H1 (cell line): ENCODE measurements around the gene ITGA8. TPM values are rescaled to one million over a fixed set of nuclear protein-coding genes. Genes with fewer than 3 reads are reported as not detected.

Experiments
- CHD2 ChIP-seq: IDR thresholded peaks from 2 replicates; pipeline ENCODE4 v1.6.1; 2012; ENCODE audit warnings: low read length, improper control_type of control experiment
- GTF2F1 ChIP-seq: IDR thresholded peaks from 2 replicates; pipeline ENCODE4 v1.6.1; 2012; ENCODE audit warnings: low read depth, low read length, improper control_type of control experiment, borderline replicate concordance
- SIX5 ChIP-seq: IDR thresholded peaks from 2 replicates; pipeline ENCODE4 v1.6.1; 2011; ENCODE audit warnings: mild to moderate bottlenecking, low read depth, low read length
- USF2 ChIP-seq: IDR thresholded peaks from 2 replicates; pipeline ENCODE4 v1.6.1; 2011; ENCODE audit warnings: low read length, improper control_type of control experiment
- polyA plus RNA-seq, 7 experiments: library from polyadenylated mRNA; depleted of rRNA in 3 of 7; stranded (reverse) in 5 of 7; unstranded in 2 of 7; fragments of >200 nt in 5 of 7; fragments of 200-250 nt in 2 of 7; gene quantifications; 1 replicate in 5 of 7; 2 replicates in 1 of 7; 4 replicates in 1 of 7; pipeline versions ENCODE4 v1.2.1 to v1.2.3, GENCODE V29; 2011 to 2013; ENCODE audit warnings: missing spikeins in 2 of 7, mixed read lengths in 2 of 7
- total RNA-seq: library from RNA; stranded (reverse); fragmentation: NEBNext Ultra II Directional; extraction: Animal tissue kit (Norgen Biotek cat#: 25700); gene quantifications from 2 replicates; pipeline ENCODE4 v1.2.1, GENCODE V29; 2021
- TF ChIP-seq, protein P1 (sequence below): fragments of 300-600 bp; sonication (generic); IDR thresholded peaks from 2 replicates; pipeline ENCODE4 v1.7.1; 2012; ENCODE audit warnings: low read length, moderate library complexity, mild to moderate bottlenecking, inconsistent platforms; ENCODE audit not compliant: insufficient replicate concordance

The ITGA8 gene
- total and polyA plus RNA-seq, 2 of the 8 experiments (the other 6 are each of a cell fraction or from before 2014, with no cell fraction given), result not detected

GRCh38 chr10:15588151-15588550 is 131.6 kb downstream of the ITGA8 start (continued):
- no peak for TF ChIP-seq USF2
- TF ChIP-seq GTF2F1, result no peak
- no peak for TF ChIP-seq CHD2
- TF ChIP-seq, protein P1, sequence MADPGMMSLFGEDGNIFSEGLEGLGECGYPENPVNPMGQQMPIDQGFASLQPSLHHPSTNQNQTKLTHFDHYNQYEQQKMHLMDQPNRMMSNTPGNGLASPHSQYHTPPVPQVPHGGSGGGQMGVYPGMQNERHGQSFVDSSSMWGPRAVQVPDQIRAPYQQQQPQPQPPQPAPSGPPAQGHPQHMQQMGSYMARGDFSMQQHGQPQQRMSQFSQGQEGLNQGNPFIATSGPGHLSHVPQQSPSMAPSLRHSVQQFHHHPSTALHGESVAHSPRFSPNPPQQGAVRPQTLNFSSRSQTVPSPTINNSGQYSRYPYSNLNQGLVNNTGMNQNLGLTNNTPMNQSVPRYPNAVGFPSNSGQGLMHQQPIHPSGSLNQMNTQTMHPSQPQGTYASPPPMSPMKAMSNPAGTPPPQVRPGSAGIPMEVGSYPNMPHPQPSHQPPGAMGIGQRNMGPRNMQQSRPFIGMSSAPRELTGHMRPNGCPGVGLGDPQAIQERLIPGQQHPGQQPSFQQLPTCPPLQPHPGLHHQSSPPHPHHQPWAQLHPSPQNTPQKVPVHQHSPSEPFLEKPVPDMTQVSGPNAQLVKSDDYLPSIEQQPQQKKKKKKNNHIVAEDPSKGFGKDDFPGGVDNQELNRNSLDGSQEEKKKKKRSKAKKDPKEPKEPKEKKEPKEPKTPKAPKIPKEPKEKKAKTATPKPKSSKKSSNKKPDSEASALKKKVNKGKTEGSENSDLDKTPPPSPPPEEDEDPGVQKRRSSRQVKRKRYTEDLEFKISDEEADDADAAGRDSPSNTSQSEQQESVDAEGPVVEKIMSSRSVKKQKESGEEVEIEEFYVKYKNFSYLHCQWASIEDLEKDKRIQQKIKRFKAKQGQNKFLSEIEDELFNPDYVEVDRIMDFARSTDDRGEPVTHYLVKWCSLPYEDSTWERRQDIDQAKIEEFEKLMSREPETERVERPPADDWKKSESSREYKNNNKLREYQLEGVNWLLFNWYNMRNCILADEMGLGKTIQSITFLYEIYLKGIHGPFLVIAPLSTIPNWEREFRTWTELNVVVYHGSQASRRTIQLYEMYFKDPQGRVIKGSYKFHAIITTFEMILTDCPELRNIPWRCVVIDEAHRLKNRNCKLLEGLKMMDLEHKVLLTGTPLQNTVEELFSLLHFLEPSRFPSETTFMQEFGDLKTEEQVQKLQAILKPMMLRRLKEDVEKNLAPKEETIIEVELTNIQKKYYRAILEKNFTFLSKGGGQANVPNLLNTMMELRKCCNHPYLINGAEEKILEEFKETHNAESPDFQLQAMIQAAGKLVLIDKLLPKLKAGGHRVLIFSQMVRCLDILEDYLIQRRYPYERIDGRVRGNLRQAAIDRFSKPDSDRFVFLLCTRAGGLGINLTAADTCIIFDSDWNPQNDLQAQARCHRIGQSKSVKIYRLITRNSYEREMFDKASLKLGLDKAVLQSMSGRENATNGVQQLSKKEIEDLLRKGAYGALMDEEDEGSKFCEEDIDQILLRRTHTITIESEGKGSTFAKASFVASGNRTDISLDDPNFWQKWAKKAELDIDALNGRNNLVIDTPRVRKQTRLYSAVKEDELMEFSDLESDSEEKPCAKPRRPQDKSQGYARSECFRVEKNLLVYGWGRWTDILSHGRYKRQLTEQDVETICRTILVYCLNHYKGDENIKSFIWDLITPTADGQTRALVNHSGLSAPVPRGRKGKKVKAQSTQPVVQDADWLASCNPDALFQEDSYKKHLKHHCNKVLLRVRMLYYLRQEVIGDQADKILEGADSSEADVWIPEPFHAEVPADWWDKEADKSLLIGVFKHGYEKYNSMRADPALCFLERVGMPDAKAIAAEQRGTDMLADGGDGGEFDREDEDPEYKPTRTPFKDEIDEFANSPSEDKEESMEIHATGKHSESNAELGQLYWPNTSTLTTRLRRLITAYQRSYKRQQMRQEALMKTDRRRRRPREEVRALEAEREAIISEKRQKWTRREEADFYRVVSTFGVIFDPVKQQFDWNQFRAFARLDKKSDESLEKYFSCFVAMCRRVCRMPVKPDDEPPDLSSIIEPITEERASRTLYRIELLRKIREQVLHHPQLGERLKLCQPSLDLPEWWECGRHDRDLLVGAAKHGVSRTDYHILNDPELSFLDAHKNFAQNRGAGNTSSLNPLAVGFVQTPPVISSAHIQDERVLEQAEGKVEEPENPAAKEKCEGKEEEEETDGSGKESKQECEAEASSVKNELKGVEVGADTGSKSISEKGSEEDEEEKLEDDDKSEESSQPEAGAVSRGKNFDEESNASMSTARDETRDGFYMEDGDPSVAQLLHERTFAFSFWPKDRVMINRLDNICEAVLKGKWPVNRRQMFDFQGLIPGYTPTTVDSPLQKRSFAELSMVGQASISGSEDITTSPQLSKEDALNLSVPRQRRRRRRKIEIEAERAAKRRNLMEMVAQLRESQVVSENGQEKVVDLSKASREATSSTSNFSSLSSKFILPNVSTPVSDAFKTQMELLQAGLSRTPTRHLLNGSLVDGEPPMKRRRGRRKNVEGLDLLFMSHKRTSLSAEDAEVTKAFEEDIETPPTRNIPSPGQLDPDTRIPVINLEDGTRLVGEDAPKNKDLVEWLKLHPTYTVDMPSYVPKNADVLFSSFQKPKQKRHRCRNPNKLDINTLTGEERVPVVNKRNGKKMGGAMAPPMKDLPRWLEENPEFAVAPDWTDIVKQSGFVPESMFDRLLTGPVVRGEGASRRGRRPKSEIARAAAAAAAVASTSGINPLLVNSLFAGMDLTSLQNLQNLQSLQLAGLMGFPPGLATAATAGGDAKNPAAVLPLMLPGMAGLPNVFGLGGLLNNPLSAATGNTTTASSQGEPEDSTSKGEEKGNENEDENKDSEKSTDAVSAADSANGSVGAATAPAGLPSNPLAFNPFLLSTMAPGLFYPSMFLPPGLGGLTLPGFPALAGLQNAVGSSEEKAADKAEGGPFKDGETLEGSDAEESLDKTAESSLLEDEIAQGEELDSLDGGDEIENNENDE, result no peak
- TF ChIP-seq SIX5, result no peak
